ENCODE data around the gene HYAL1. TPM values are rescaled to one million over a fixed set of nuclear protein-coding genes. Genes with fewer than 3 reads are reported as not detected.
A peak's percentile ranks its signal among the peaks of the same experiment; 100 is the strongest.
"Not testable (repeated sequence)": the region's sequence is repeated elsewhere in the genome, so short reads cannot be mapped to it uniquely, and the experiment has no call there.

HYAL1 gene
- total RNA-seq, 4 donors from 2014 or later, result 1.8 to 8.9 (median 4.8) TPM

- no peaks in the 10 kb centered on the region for H3K36me3 ChIP-seq
- H3K27ac ChIP-seq, result no peak overlapping the region
- WGBS, 2 donors, result 2 to 34% methylated on average over 11 to 15 of the region's 26 CpGs
- H3K4me3 ChIP-seq, result no peak overlapping the region
- peaks cover 0 to 40% (median 3%) of the 10 kb centered on the region in 4 donors for H3K27me3 ChIP-seq
- H3K9me3 ChIP-seq, result no peaks in the 10 kb centered on the region
- no peak for DNase-seq
- TF ChIP-seq, protein P1, sequence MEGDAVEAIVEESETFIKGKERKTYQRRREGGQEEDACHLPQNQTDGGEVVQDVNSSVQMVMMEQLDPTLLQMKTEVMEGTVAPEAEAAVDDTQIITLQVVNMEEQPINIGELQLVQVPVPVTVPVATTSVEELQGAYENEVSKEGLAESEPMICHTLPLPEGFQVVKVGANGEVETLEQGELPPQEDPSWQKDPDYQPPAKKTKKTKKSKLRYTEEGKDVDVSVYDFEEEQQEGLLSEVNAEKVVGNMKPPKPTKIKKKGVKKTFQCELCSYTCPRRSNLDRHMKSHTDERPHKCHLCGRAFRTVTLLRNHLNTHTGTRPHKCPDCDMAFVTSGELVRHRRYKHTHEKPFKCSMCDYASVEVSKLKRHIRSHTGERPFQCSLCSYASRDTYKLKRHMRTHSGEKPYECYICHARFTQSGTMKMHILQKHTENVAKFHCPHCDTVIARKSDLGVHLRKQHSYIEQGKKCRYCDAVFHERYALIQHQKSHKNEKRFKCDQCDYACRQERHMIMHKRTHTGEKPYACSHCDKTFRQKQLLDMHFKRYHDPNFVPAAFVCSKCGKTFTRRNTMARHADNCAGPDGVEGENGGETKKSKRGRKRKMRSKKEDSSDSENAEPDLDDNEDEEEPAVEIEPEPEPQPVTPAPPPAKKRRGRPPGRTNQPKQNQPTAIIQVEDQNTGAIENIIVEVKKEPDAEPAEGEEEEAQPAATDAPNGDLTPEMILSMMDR (IDR thresholded peaks at IDR 0.05), result peak; percentile 69 to 87 (median 78)
- no peak for TF ChIP-seq POLR2A (IDR thresholded peaks at IDR 0.05)
- peaks cover 11 to 67% (median 33%) of the 10 kb centered on the region in 3 donors for H3K4me1 ChIP-seq
- intact Hi-C loops (cut with DNase I), result loop anchor here (5.0 to 10.0 kb wide), 2 partner anchors 50 to 82 kb away; partner anchors contain the start of genes GNAT1, HYAL2 and TUSC2
These were observed 28.8 kb downstream of the HYAL1 start for GRCh38 chr3:50274371-50275104.

GRCh38 chr3:50273689-50274065, 29.7 kb downstream of the HYAL1 start:
- no peaks in the 10 kb centered on the region for H3K9me3 ChIP-seq
- DNase-seq, result no peak
- peaks cover 18 to 70% (median 42%) of the 10 kb centered on the region in 3 donors for H3K4me1 ChIP-seq
- peaks cover 0 to 40% (median 3%) of the 10 kb centered on the region in 4 donors for H3K27me3 ChIP-seq
- H3K4me3 ChIP-seq, result peak overlapping the region in 2 of 4 donors; percentile 39 to 63
- 38 to 66% methylated on average over 6 to 7 of the region's 31 CpGs for WGBS, 2 donors
- peak overlapping the region in 1 of 4 donors; percentile 43 for H3K27ac ChIP-seq
- no peaks in the 10 kb centered on the region for H3K36me3 ChIP-seq
- TF ChIP-seq, protein P1 (IDR thresholded peaks at IDR 0.05), result no peak
- TF ChIP-seq POLR2A (IDR thresholded peaks at IDR 0.05), result no peak
- intact Hi-C loops (cut with DNase I), result loop anchor here (2.0 to 10.0 kb wide), 3 partner anchors 47 to 81 kb away; partner anchors contain the start of genes GNAT1, HYAL2 and TUSC2

- no peak for TF ChIP-seq POLR2A (IDR thresholded peaks at IDR 0.05)
- TF ChIP-seq, protein P1 (IDR thresholded peaks at IDR 0.05), result peak; percentile 97 to 100 (median 99)
- peak overlapping the region; percentile 18 to 63 (median 40) for H3K4me3 ChIP-seq
- intact Hi-C loops (cut with DNase I), result loop anchor here (2.0 to 10.0 kb wide), 3 partner anchors 46 to 81 kb away; partner anchors contain the start of genes GNAT1, HYAL2 and TUSC2
- peak overlapping the region in 2 of 4 donors; percentile 43 to 49 for H3K27ac ChIP-seq
- H3K27me3 ChIP-seq, result peaks cover 0 to 40% (median 3%) of the 10 kb centered on the region in 4 donors
- H3K4me1 ChIP-seq, result peaks cover 22 to 74% (median 48%) of the 10 kb centered on the region in 3 donors
- no peak for DNase-seq
- no peaks in the 10 kb centered on the region for H3K9me3 ChIP-seq
- H3K36me3 ChIP-seq, result no peaks in the 10 kb centered on the region
- 0 to 5% methylated on average over 7 to 26 of the region's 61 CpGs for WGBS, 2 donors
These were observed 30.3 kb downstream of the HYAL1 start for GRCh38 chr3:50272911-50273688.

GRCh38 chr3:50272538-50272910, 30.9 kb downstream of the HYAL1 start:
- Histone ChIP-seq H3K4me3 (peak overlapping the region in 3 of 4 donors; percentile 39 to 63 (median 40)), H3K4me1 (peaks cover 22 to 80% (median 53%) of the 10 kb centered on the region in 3 donors), H3K27me3 (peaks cover 0 to 40% (median 3%) of the 10 kb centered on the region in 4 donors), H3K27ac (peak overlapping the region in 1 of 4 donors; percentile 43)
- H3K36me3 ChIP-seq, DNase-seq, H3K9me3 ChIP-seq: not testable (repeated sequence)
- WGBS, 2 donors, result 58 to 65% methylated on average over 10 of the region's 10 CpGs
- intact Hi-C loops (cut with DNase I), result loop anchor here (2.0 to 10.0 kb wide), 3 partner anchors 46 to 80 kb away; partner anchors contain the start of genes GNAT1, HYAL2 and TUSC2

DNA sequence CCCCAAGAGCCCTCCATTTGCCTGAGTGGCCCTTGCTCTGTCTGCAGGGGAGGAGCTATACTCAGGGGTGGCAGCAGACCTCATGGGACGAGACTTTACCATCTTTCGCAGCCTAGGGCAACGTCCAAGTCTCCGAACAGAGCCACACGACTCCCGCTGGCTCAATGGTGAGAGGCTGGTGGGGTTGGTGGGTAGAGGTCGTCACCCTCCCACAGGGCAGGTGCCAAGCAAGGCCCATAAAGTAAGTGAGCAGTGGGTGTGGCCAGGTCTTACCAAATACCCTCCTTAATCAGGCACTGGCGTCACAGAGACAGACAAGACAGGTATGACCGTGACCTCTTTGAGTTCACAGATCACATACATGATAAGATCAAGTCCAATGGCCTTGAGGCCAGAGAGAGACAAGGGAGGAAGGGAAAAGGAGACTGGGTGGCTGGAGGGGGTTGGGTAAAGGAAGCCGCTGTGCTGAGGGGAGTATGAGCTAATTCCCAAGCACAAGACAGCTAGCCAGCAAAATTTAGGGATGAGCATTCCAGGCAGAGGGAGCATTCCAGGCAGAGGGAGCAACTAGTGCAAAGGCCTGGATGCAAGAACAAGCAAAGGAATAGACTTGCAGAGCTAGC, 31.9 kb downstream of the HYAL1 start:
- Histone ChIP-seq H3K27ac (no peak overlapping the region), H3K36me3 (no peaks in the 10 kb centered on the region), H3K27me3 (peaks cover 0 to 33% (median 3%) of the 10 kb centered on the region in 4 donors), H3K9me3 (no peaks in the 10 kb centered on the region), H3K4me1 (peaks cover 22 to 90% (median 58%) of the 10 kb centered on the region in 3 donors), H3K4me3 (no peak overlapping the region)
- intact Hi-C loops (cut with DNase I), result loop anchor here (5.0 to 10.0 kb wide), 2 partner anchors 53 to 79 kb away; partner anchors contain the start of genes GNAT1, HYAL2 and TUSC2
- TF ChIP-seq POLR2A (IDR thresholded peaks at IDR 0.05), result no peak
- TF ChIP-seq, protein P1 (IDR thresholded peaks at IDR 0.05), result no peak
- 85 to 88% methylated on average over 5 to 9 of the region's 10 CpGs for WGBS, 2 donors
- no peak for DNase-seq

Measured in esophagus squamous epithelium (tissue), 5 donors.